Liver (tissue), 9 donors: ENCODE data around the gene NKAIN2. TPM values are rescaled to one million over a fixed set of nuclear protein-coding genes. Genes with fewer than 3 reads are reported as not detected.

ENCODE experiments used
- DNase-seq: peaks from one replicate; pipeline ENCODE4 v3.0.0-alpha.2; 2017; ENCODE audit warnings: low spot score
- H3K27ac ChIP-seq, 2 donors: one replicate each; pipeline ENCODE4 v1.7.0; 2013; ENCODE audit warnings: inconsistent platforms in 2 of 2, low read length in 2 of 2, control low read depth in 1 of 2, low read depth in 1 of 2, mild to moderate bottlenecking in 1 of 2
- H3K27me3 ChIP-seq, 4 donors: one replicate each; pipeline versions ENCODE4 v1.6.1 to v1.7.0; 2013; ENCODE audit warnings: low read length in 3 of 4, inconsistent platforms in 1 of 4, mild to moderate bottlenecking in 1 of 4, moderate library complexity in 1 of 4; ENCODE audit not compliant: control insufficient read depth in 4 of 4, insufficient read depth in 4 of 4
- H3K36me3 ChIP-seq, 4 donors: one replicate each; pipeline versions ENCODE4 v1.6.1 to v1.7.0; 2013; ENCODE audit warnings: low read length in 3 of 4, mild to moderate bottlenecking in 3 of 4, low read depth in 1 of 4, moderate library complexity in 1 of 4; ENCODE audit not compliant: control insufficient read depth in 4 of 4, insufficient read depth in 3 of 4
- H3K4me1 ChIP-seq, 4 donors: one replicate each; pipeline versions ENCODE4 v1.6.1 to v1.7.0; 2013; ENCODE audit warnings: low read length in 3 of 4, mild to moderate bottlenecking in 3 of 4, moderate library complexity in 1 of 4; ENCODE audit not compliant: control insufficient read depth in 4 of 4, insufficient read depth in 4 of 4
- H3K4me3 ChIP-seq, 3 donors: one replicate each; pipeline versions ENCODE4 v1.6.1 to v1.7.0; 2013; ENCODE audit warnings: low read length in 3 of 3, control low read depth in 1 of 3, low read depth in 1 of 3, mild to moderate bottlenecking in 1 of 3
- H3K9ac ChIP-seq, 2 donors: one replicate each; pipeline ENCODE4 v1.7.0; 2013; ENCODE audit warnings: low read length in 2 of 2, mild to moderate bottlenecking in 2 of 2, moderate library complexity in 2 of 2, control low read depth in 1 of 2, low read depth in 1 of 2
- H3K9me3 ChIP-seq, 4 donors: one replicate each; pipeline versions ENCODE4 v1.6.1 to v1.7.0; 2013; ENCODE audit warnings: low read length in 3 of 4; ENCODE audit not compliant: control insufficient read depth in 4 of 4
- ATF3 ChIP-seq: IDR thresholded peaks from 2 replicates; pipeline ENCODE4 v1.6.1; 2016; ENCODE audit warnings: antibody characterized with exemption
- CTCF ChIP-seq: fragments of 150-350 bp; IDR thresholded peaks from 2 replicates; pipeline ENCODE4 v1.5.1; 2017; ENCODE audit warnings: improper control_type of control experiment, low read depth, low read length; ENCODE audit not compliant: missing input control
- EGR1 ChIP-seq, 2 donors: IDR thresholded peaks; 2 replicates each; pipeline ENCODE4 v1.6.1; 2016 to 2018; ENCODE audit warnings: antibody characterized with exemption in 2 of 2, low read depth in 2 of 2
- FOXA1 ChIP-seq: IDR thresholded peaks from 2 replicates; pipeline ENCODE4 v1.6.1; 2016; ENCODE audit warnings: antibody characterized with exemption
- FOXA2 ChIP-seq: IDR thresholded peaks from 2 replicates; pipeline ENCODE4 v1.6.1; 2016; ENCODE audit warnings: antibody characterized with exemption
- GABPA ChIP-seq, 2 donors: IDR thresholded peaks in 1 of 2; conservative IDR thresholded peaks in 1 of 2; 2 replicates each; pipeline ENCODE4 v1.6.1; 2016; ENCODE audit warnings: antibody characterized with exemption in 2 of 2, mild to moderate bottlenecking in 1 of 2, moderate library complexity in 1 of 2
- HNF4A ChIP-seq, 2 donors: conservative IDR thresholded peaks; 2 replicates each; pipeline ENCODE4 v1.6.1; 2016; ENCODE audit warnings: antibody characterized with exemption in 2 of 2, mild to moderate bottlenecking in 2 of 2
- HNF4G ChIP-seq: IDR thresholded peaks from 2 replicates; pipeline ENCODE4 v1.6.1; 2016; ENCODE audit warnings: antibody characterized with exemption
- JUND ChIP-seq, 2 donors: IDR thresholded peaks; 2 replicates each; pipeline ENCODE4 v1.6.1; 2016; ENCODE audit warnings: antibody characterized with exemption in 2 of 2
- MAX ChIP-seq: IDR thresholded peaks from 2 replicates; pipeline ENCODE4 v1.6.1; 2016; ENCODE audit warnings: antibody characterized with exemption
- NR2F2 ChIP-seq: IDR thresholded peaks from 2 replicates; pipeline ENCODE4 v1.6.1; 2016; ENCODE audit warnings: antibody characterized with exemption
- RAD21 ChIP-seq, 2 donors: IDR thresholded peaks; 2 replicates each; pipeline ENCODE4 v1.6.1; 2016; ENCODE audit warnings: antibody characterized with exemption in 2 of 2, mild to moderate bottlenecking in 2 of 2
- REST ChIP-seq: IDR thresholded peaks from 2 replicates; pipeline ENCODE4 v1.6.1; 2016; ENCODE audit warnings: antibody characterized with exemption, mild to moderate bottlenecking
- RXRA ChIP-seq, 2 donors: IDR thresholded peaks; 2 replicates each; pipeline ENCODE4 v1.6.1; 2017 to 2018; ENCODE audit warnings: antibody characterized with exemption in 2 of 2, mild to moderate bottlenecking in 1 of 2
- SP1 ChIP-seq: IDR thresholded peaks from 2 replicates; pipeline ENCODE4 v1.6.1; 2018; ENCODE audit warnings: antibody characterized with exemption, mild to moderate bottlenecking
- TAF1 ChIP-seq: conservative IDR thresholded peaks from 2 replicates; pipeline ENCODE4 v1.6.1; 2016; ENCODE audit warnings: antibody characterized with exemption, mild to moderate bottlenecking
- YY1 ChIP-seq: IDR thresholded peaks from 2 replicates; pipeline ENCODE4 v1.6.1; 2016; ENCODE audit warnings: antibody characterized with exemption, mild to moderate bottlenecking
- ZBTB33 ChIP-seq: IDR thresholded peaks from 2 replicates; pipeline ENCODE4 v1.6.1; 2016; ENCODE audit warnings: antibody characterized with exemption
- WGBS: extraction: QIAGEN DNeasy Blood & Tissue Kit; methylation state at CpG from one replicate; pipeline ENCODE4 v1.1.7; 2013; 5-methylcytosine and 5-hydroxymethylcytosine counted together
- polyA plus RNA-seq, 2 donors: library from polyadenylated mRNA; stranded (reverse) in 1 of 2; unstranded in 1 of 2; fragments of 200-250 nt in 1 of 2; fragments of >200 nt in 1 of 2; fragmentation: Nextera tagmentation in 1 of 2; extraction: Ambion mirVana in 1 of 2; gene quantifications; one replicate each; pipeline versions ENCODE4 v1.2.1 to v1.2.3, GENCODE V29; 2013 to 2015
- total RNA-seq, 2 donors: library from RNA; depleted of rRNA; stranded (reverse); fragments of >200 nt; gene quantifications; one replicate each; pipeline ENCODE4 v1.2.3, GENCODE V29; 2014
- donor health status: healthy.
- donor health status: healthy.
- donor health status: healthy.
- donor health status: healthy.
- donor health status: healthy.

The NKAIN2 gene
- total and polyA plus RNA-seq, 4 donors = 0.05 to 0.14 TPM; not detected in 2

- Histone ChIP-seq H3K9ac (no peak overlapping the region), H3K36me3 (no peaks in the 10 kb centered on the region), H3K9me3 (no peaks in the 10 kb centered on the region), H3K27ac (no peak overlapping the region), H3K4me1 (no peaks in the 10 kb centered on the region), H3K27me3 (no peaks in the 10 kb centered on the region), H3K4me3 (no peak overlapping the region)
- no peak for TF ChIP-seq ZBTB33
- TF ChIP-seq SP1 = no peak
- TF ChIP-seq TAF1 = no peak
- no peak for TF ChIP-seq GABPA (IDR thresholded peaks at IDR 0.05 in 1 of 2, conservative IDR thresholded peaks at IDR 0.05 in 1 of 2)
- no peak for TF ChIP-seq NR2F2
- no peak for TF ChIP-seq REST
- TF ChIP-seq FOXA1 = no peak
- TF ChIP-seq YY1 = no peak
- TF ChIP-seq ATF3 = no peak
- TF ChIP-seq RAD21 (IDR thresholded peaks at IDR 0.05) = no peak
- TF ChIP-seq MAX = no peak
- no peak for TF ChIP-seq RXRA (IDR thresholded peaks at IDR 0.05)
- no peak for TF ChIP-seq CTCF
- no peak for TF ChIP-seq JUND (IDR thresholded peaks at IDR 0.05)
- no peak for TF ChIP-seq HNF4A (conservative IDR thresholded peaks at IDR 0.05)
- no peak for TF ChIP-seq FOXA2
- no peak for TF ChIP-seq HNF4G
- no peak for TF ChIP-seq EGR1 (IDR thresholded peaks at IDR 0.05; ENCODE audit: low read depth in 2 of 2)
- DNase-seq = no peak
- WGBS = 93% methylated on average over 1 of the region's 1 CpG
Measured at GRCh38 chr6:124866040-124866439, 1062.4 kb downstream of the NKAIN2 start.

- Histone ChIP-seq H3K27ac (no peak overlapping the region), H3K9me3 (no peaks in the 10 kb centered on the region), H3K36me3 (no peaks in the 10 kb centered on the region), H3K4me3 (no peak overlapping the region), H3K9ac (no peak overlapping the region), H3K27me3 (no peaks in the 10 kb centered on the region), H3K4me1 (no peaks in the 10 kb centered on the region)
- TF ChIP-seq RAD21 (IDR thresholded peaks at IDR 0.05) (no peak), CTCF (no peak), ZBTB33 (no peak), EGR1 (IDR thresholded peaks at IDR 0.05; ENCODE audit: low read depth in 2 of 2) (no peak), FOXA2 (no peak)
- WGBS = 92% methylated on average over 1 of the region's 1 CpG
- no peak for DNase-seq
Measured at GRCh38 chr6:124867121-124867520, 1063.5 kb downstream of the NKAIN2 start.
